GM19238 (cell line): ENCODE results near the gene MYH9.
"Not testable (repeated sequence)": the region's sequence is repeated elsewhere in the genome, so short reads cannot be mapped to it uniquely, and the experiment has no call there.

Source experiments
- DNase-seq: peaks from one replicate; pipeline ENCODE4 v3.0.0; 2011; ENCODE audit warnings: low spot score; ENCODE audit not compliant: insufficient read length

The MYH9 gene

GRCh38 chr22:36293606-36294292 lies 94.0 kb downstream of the MYH9 start:
- DNase-seq = no peak

GRCh38 chr22:36292823-36293530 lies 94.8 kb downstream of the MYH9 start:
- no peak for DNase-seq

- DNase-seq = no peak
Measured at GRCh38 chr22:36291831-36292740, 95.7 kb downstream of the MYH9 start.

GRCh38 chr22:36290391-36291075 lies 97.2 kb downstream of the MYH9 start:
- DNase-seq = not testable (repeated sequence)

- not testable (repeated sequence) for DNase-seq
Measured at GRCh38 chr22:36289948-36290371, 97.8 kb downstream of the MYH9 start.

GRCh38 chr22:36289406-36289870 lies 98.3 kb downstream of the MYH9 start:
- DNase-seq = no peak

- no peak for DNase-seq
Measured at GRCh38 chr22:36288571-36289405, 99.0 kb downstream of the MYH9 start.

- DNase-seq = no peak
Measured at GRCh38 chr22:36287881-36288515, 99.8 kb downstream of the MYH9 start.

GRCh38 chr22:36286096-36286957 lies 101.4 kb downstream of the MYH9 start:
- DNase-seq = peak; percentile 73

GRCh38 chr22:36285545-36285944 lies 102.2 kb downstream of the MYH9 start:
- DNase-seq = no peak

GRCh38 chr22:36285017-36285416 lies 102.8 kb downstream of the MYH9 start:
- no peak for DNase-seq

- DNase-seq = no peak
Measured at GRCh38 chr22:36284171-36284571, 103.6 kb downstream of the MYH9 start.

- DNase-seq = no peak
Measured at GRCh38 chr22:36282328-36282831, 105.4 kb downstream of the MYH9 start.

- DNase-seq = no peak
Measured at GRCh38 chr22:36281781-36282327, 105.9 kb downstream of the MYH9 start.

GRCh38 chr22:36280379-36280778 lies 107.4 kb downstream of the MYH9 start:
- no peak for DNase-seq

- DNase-seq = no peak
Measured at GRCh38 chr22:36279219-36279666, 108.5 kb downstream of the MYH9 start.

GRCh38 chr22:36277482-36278291 lies 110.1 kb downstream of the MYH9 start:
- peak; percentile 71 for DNase-seq
